GM23338 (cell line): ENCODE results near the gene TMEM38A. TPM values are rescaled to one million over a fixed set of nuclear protein-coding genes. Genes with fewer than 3 reads are reported as not detected.

Source experiments
- ATAC-seq: fragments of 200-7000 bp; cut with Tn5 transposase; 3 replicates; pipeline ENCODE4 v1.9.1; 2020
- DNase-seq: peaks from one replicate; pipeline ENCODE4 v3.0.0-alpha.2; 2015; ENCODE audit warnings: low spot score
- H2AFZ ChIP-seq: fragments of 200-600 bp; sonication (generic); 2 replicates; pipeline ENCODE4 v1.8.0; 2016; ENCODE audit warnings: antibody characterized with exemption, mild to moderate bottlenecking, moderate library complexity
- H3F3A ChIP-seq: fragments of 200-600 bp; sonication (generic); replicated peaks from 2 replicates; pipeline ENCODE4 v1.8.0; 2017; ENCODE audit warnings: antibody characterized with exemption, mixed run types, low read depth
- H3K27ac ChIP-seq: fragments of 200-600 bp; sonication (generic); 2 replicates; pipeline ENCODE4 v1.6.1; 2016; ENCODE audit warnings: low read depth
- H3K27me3 ChIP-seq: fragments of 200-600 bp; sonication (generic); 2 replicates; pipeline ENCODE4 v1.8.0; 2016; ENCODE audit warnings: mild to moderate bottlenecking, mixed run types, moderate library complexity; ENCODE audit not compliant: insufficient read depth
- H3K36me3 ChIP-seq: fragments of 200-600 bp; sonication (generic); 2 replicates; pipeline ENCODE4 v1.8.0; 2016; ENCODE audit warnings: mild to moderate bottlenecking; ENCODE audit not compliant: insufficient read depth
- H3K4me1 ChIP-seq: fragments of 200-600 bp; sonication (generic); 2 replicates; pipeline ENCODE4 v1.8.0; 2016; ENCODE audit warnings: mild to moderate bottlenecking, moderate library complexity; ENCODE audit not compliant: insufficient read depth
- H3K4me2 ChIP-seq: fragments of 200-600 bp; sonication (generic); 2 replicates; pipeline ENCODE4 v1.7.1; 2017; ENCODE audit warnings: mixed run types
- H3K4me3 ChIP-seq: fragments of 200-600 bp; sonication (generic); 2 replicates; pipeline ENCODE4 v1.6.1; 2016; ENCODE audit warnings: mixed run types
- H3K79me2 ChIP-seq: fragments of 200-600 bp; sonication (generic); replicated peaks from 2 replicates; pipeline ENCODE4 v1.8.0; 2017; ENCODE audit warnings: mild to moderate bottlenecking; ENCODE audit not compliant: insufficient read depth
- H3K9me2 ChIP-seq: fragments of 200-600 bp; sonication (generic); 2 replicates; pipeline ENCODE4 v1.8.0; 2017; ENCODE audit not compliant: insufficient read depth
- H4K20me1 ChIP-seq: fragments of 200-600 bp; sonication (generic); replicated peaks from 2 replicates; pipeline ENCODE4 v1.8.0; 2017; ENCODE audit warnings: mild to moderate bottlenecking; ENCODE audit not compliant: insufficient read depth
- H3K27ac Mint-ChIP-seq: 2 replicates; pipeline ENCODE4 v1.8.0; 2020; ENCODE audit warnings: inconsistent platforms, mild to moderate bottlenecking, moderate library complexity, mixed read lengths
- H3K27me3 Mint-ChIP-seq: 3 replicates; pipeline ENCODE4 v1.8.0; 2022; ENCODE audit warnings: low read depth, mild to moderate bottlenecking, moderate library complexity, mixed read lengths, inconsistent platforms; ENCODE audit not compliant: insufficient read depth, poor library complexity
- H3K36me3 Mint-ChIP-seq: 3 replicates; pipeline ENCODE4 v1.8.0; 2021; ENCODE audit warnings: low read depth, mild to moderate bottlenecking, inconsistent platforms, moderate library complexity, mixed read lengths
- H3K4me1 Mint-ChIP-seq: 3 replicates; pipeline ENCODE4 v1.8.0; 2020; ENCODE audit warnings: mild to moderate bottlenecking, inconsistent platforms, mixed read lengths
- H3K4me3 Mint-ChIP-seq: 3 replicates; pipeline ENCODE4 v1.8.0; 2021; ENCODE audit warnings: moderate library complexity, mild to moderate bottlenecking, inconsistent platforms, mixed read lengths
- H3K9me3 Mint-ChIP-seq: 3 replicates; pipeline ENCODE4 v1.8.0; 2020; ENCODE audit warnings: moderate library complexity, mild to moderate bottlenecking, inconsistent platforms, mixed read lengths
- CREB1 ChIP-seq: fragments of 250-450 bp; sonication (Bioruptor Pico); IDR thresholded peaks from 2 replicates; pipeline ENCODE4 v1.5.0; 2020; ENCODE audit warnings: low read depth, mild to moderate bottlenecking, moderate library complexity
- EZH2 ChIP-seq: fragments of 200-600 bp; sonication (generic); IDR thresholded peaks from one replicate; pipeline ENCODE4 v1.8.0; 2017; ENCODE audit warnings: antibody characterized with exemption, mild to moderate bottlenecking, low read depth; ENCODE audit not compliant: unreplicated experiment
- EZH2phosphoT487 ChIP-seq: fragments of 200-600 bp; sonication (generic); IDR thresholded peaks from one replicate; pipeline ENCODE4 v1.8.1; 2018; ENCODE audit warnings: antibody characterized with exemption; ENCODE audit not compliant: unreplicated experiment
- JUNB ChIP-seq: IDR thresholded peaks from one replicate; pipeline ENCODE4 v1.6.1; 2016; ENCODE audit warnings: antibody characterized with exemption; ENCODE audit not compliant: unreplicated experiment
- NANOG ChIP-seq: IDR thresholded peaks from 2 replicates; pipeline ENCODE4 v1.6.1; 2016; ENCODE audit warnings: antibody characterized with exemption, borderline replicate concordance
- POLR2AphosphoS5 ChIP-seq: IDR thresholded peaks from 2 replicates; pipeline ENCODE4 v1.6.1; 2016; ENCODE audit warnings: antibody characterized with exemption, low read depth
- REST ChIP-seq: IDR thresholded peaks from one replicate; pipeline ENCODE4 v1.6.1; 2018; ENCODE audit warnings: antibody characterized with exemption; ENCODE audit not compliant: unreplicated experiment
- ZNF114 ChIP-seq: fragments of 250-450 bp; sonication (Bioruptor Pico); IDR thresholded peaks from 2 replicates; pipeline ENCODE4 v1.5.0; 2020; ENCODE audit warnings: mild to moderate bottlenecking, moderate library complexity
- ZNF331 ChIP-seq: fragments of 250-450 bp; sonication (Bioruptor Pico); IDR thresholded peaks from 2 replicates; pipeline ENCODE4 v1.5.0; 2020; ENCODE audit warnings: low read depth, mild to moderate bottlenecking, moderate library complexity
- polyA plus RNA-seq: library from polyadenylated mRNA; unstranded; fragments of >200 nt; fragmentation: Nextera tagmentation; extraction: Ambion mirVana; gene quantifications from 2 replicates; pipeline ENCODE4 v1.2.1, GENCODE V29; 2016
- total RNA-seq: library from RNA; depleted of rRNA; stranded (reverse); fragments of >200 nt; shearing (Covaris generic); gene quantifications from 2 replicates; pipeline ENCODE4 v1.2.3, GENCODE V29; 2014
- TF ChIP-seq, protein P1 (sequence below): fragments of 250-450 bp; sonication (Bioruptor Pico); IDR thresholded peaks from 2 replicates; pipeline ENCODE4 v1.5.0; 2020; ENCODE audit warnings: mild to moderate bottlenecking, moderate library complexity
- TF ChIP-seq, protein P2 (sequence below): IDR thresholded peaks from 2 replicates; pipeline ENCODE4 v1.6.1; 2016; ENCODE audit warnings: antibody characterized with exemption

Gene TMEM38A
- total and polyA plus RNA-seq, 2 experiments from 2014 or later, result 5.9 to 14.1 TPM

DNA sequence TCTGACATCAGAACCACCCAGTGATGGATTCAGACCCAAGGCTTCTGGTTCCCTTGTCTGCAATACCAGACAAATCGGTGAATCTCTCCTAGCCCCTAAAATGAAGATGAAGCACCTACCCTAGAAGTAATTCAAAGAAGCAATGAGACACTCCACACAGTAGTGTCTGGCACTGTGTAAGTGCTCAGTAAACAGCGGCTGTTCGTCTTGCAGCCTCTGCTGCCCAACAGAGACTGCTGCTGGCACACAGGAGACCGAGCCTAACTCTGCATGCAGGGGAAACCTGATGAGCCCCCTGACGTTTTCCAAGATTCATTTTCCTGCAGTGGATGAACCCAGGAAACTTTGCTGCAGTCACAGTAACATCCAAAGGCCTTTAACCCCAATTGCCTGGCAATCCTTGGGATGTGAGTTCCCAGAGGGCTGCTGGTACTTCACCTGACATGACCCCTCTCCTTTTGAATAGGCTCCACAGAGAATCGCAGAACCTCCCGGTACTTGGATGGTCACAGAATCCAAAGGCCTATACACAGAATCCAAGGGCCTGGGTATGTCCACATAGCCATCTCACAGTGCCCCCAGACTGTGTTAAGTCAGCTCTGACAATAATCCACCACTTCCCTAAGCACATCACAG is 39.7 kb upstream of the TMEM38A start (continued):
- TF ChIP-seq, protein P1, sequence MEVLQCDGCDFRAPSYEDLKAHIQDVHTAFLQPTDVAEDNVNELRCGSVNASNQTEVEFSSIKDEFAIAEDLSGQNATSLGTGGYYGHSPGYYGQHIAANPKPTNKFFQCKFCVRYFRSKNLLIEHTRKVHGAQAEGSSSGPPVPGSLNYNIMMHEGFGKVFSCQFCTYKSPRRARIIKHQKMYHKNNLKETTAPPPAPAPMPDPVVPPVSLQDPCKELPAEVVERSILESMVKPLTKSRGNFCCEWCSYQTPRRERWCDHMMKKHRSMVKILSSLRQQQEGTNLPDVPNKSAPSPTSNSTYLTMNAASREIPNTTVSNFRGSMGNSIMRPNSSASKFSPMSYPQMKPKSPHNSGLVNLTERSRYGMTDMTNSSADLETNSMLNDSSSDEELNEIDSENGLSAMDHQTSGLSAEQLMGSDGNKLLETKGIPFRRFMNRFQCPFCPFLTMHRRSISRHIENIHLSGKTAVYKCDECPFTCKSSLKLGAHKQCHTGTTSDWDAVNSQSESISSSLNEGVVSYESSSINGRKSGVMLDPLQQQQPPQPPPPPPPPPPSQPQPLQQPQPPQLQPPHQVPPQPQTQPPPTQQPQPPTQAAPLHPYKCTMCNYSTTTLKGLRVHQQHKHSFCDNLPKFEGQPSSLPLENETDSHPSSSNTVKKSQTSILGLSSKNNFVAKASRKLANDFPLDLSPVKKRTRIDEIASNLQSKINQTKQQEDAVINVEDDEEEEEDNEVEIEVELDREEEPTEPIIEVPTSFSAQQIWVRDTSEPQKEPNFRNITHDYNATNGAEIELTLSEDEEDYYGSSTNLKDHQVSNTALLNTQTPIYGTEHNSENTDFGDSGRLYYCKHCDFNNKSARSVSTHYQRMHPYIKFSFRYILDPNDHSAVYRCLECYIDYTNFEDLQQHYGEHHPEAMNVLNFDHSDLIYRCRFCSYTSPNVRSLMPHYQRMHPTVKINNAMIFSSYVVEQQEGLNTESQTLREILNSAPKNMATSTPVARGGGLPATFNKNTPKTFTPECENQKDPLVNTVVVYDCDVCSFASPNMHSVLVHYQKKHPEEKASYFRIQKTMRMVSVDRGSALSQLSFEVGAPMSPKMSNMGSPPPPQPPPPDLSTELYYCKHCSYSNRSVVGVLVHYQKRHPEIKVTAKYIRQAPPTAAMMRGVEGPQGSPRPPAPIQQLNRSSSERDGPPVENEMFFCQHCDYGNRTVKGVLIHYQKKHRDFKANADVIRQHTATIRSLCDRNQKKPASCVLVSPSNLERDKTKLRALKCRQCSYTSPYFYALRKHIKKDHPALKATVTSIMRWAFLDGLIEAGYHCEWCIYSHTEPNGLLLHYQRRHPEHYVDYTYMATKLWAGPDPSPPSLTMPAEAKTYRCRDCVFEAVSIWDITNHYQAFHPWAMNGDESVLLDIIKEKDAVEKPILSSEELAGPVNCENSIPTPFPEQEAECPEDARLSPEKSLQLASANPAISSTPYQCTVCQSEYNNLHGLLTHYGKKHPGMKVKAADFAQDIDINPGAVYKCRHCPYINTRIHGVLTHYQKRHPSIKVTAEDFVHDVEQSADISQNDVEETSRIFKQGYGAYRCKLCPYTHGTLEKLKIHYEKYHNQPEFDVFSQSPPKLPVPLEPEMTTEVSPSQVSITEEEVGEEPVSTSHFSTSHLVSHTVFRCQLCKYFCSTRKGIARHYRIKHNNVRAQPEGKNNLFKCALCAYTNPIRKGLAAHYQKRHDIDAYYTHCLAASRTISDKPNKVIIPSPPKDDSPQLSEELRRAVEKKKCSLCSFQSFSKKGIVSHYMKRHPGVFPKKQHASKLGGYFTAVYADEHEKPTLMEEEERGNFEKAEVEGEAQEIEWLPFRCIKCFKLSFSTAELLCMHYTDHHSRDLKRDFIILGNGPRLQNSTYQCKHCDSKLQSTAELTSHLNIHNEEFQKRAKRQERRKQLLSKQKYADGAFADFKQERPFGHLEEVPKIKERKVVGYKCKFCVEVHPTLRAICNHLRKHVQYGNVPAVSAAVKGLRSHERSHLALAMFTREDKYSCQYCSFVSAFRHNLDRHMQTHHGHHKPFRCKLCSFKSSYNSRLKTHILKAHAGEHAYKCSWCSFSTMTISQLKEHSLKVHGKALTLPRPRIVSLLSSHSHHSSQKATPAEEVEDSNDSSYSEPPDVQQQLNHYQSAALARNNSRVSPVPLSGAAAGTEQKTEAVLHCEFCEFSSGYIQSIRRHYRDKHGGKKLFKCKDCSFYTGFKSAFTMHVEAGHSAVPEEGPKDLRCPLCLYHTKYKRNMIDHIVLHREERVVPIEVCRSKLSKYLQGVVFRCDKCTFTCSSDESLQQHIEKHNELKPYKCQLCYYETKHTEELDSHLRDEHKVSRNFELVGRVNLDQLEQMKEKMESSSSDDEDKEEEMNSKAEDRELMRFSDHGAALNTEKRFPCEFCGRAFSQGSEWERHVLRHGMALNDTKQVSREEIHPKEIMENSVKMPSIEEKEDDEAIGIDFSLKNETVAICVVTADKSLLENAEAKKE (CRISPR knock-in tag), result no peak
- no peak for TF ChIP-seq ZNF331 (CRISPR knock-in tag)

DNA sequence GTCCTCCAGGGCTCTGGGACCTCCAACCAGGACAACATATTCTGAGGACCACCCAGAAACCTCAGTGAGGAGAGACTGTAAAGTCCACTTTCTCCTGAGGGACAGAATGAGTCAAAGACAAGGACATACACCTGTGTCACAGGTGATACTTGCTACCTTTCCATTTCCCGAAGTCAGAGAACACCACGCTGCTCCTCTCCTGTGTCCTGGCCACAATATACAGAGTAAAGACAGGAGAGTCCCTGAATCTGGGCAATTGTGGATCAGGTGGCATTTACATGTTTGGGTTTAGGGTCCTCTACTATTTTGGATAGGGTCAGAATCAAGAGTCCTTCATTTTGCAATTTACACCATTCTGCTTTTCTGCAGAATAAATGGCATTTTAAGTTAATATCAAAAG is 37.9 kb upstream of the TMEM38A start:
- H3K36me3 Mint-ChIP-seq, result no peaks in the 10 kb centered on the region; the same call in 2 of the 3 replicates
- H3K4me3 Mint-ChIP-seq, result no peak overlapping the region
- Histone ChIP-seq H3K4me2 (no peak overlapping the region), H3K36me3 (no peaks in the 10 kb centered on the region), H3K4me1 (peaks cover 5% of the 10 kb centered on the region), H3K4me3 (no peak overlapping the region), H3K9me2 (no peaks in the 10 kb centered on the region), H4K20me1 (peaks cover 65% of the 10 kb centered on the region), H3K27ac (peak overlapping the region; percentile 45; the same call in 1 of the 2 replicates), H3K27me3 (no peaks in the 10 kb centered on the region), H3K79me2 (peaks cover 97% of the 10 kb centered on the region), H3F3A (no peaks in the 10 kb centered on the region), H2AFZ (no peak overlapping the region)
- peaks cover 3% of the 10 kb centered on the region for H3K27me3 Mint-ChIP-seq
- H3K4me1 Mint-ChIP-seq, result peaks cover 34% of the 10 kb centered on the region
- H3K27ac Mint-ChIP-seq, result no peak overlapping the region
- ATAC-seq (no peak), DNase-seq (no peak)
- H3K9me3 Mint-ChIP-seq, result no peaks in the 10 kb centered on the region
- TF ChIP-seq, protein P2, sequence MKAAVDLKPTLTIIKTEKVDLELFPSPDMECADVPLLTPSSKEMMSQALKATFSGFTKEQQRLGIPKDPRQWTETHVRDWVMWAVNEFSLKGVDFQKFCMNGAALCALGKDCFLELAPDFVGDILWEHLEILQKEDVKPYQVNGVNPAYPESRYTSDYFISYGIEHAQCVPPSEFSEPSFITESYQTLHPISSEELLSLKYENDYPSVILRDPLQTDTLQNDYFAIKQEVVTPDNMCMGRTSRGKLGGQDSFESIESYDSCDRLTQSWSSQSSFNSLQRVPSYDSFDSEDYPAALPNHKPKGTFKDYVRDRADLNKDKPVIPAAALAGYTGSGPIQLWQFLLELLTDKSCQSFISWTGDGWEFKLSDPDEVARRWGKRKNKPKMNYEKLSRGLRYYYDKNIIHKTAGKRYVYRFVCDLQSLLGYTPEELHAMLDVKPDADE, result no peak
- TF ChIP-seq POLR2AphosphoS5 (no peak), EZH2 (no peak), NANOG (no peak), EZH2phosphoT487 (no peak), CREB1 (CRISPR knock-in tag) (no peak), REST (no peak), ZNF114 (no peak), JUNB (no peak)
